GM12891 (cell line): ENCODE data around the gene DOCK8.

Source experiments
- POLR2A ChIP-seq: IDR thresholded peaks from 2 replicates; pipeline ENCODE4 v1.6.1; 2011; ENCODE audit warnings: low read depth, low read length, control low read depth
- POLR2AphosphoS5 ChIP-seq: IDR thresholded peaks from 2 replicates; pipeline ENCODE4 v1.6.1; 2011; ENCODE audit warnings: low read depth, low read length, control low read depth

DNA sequence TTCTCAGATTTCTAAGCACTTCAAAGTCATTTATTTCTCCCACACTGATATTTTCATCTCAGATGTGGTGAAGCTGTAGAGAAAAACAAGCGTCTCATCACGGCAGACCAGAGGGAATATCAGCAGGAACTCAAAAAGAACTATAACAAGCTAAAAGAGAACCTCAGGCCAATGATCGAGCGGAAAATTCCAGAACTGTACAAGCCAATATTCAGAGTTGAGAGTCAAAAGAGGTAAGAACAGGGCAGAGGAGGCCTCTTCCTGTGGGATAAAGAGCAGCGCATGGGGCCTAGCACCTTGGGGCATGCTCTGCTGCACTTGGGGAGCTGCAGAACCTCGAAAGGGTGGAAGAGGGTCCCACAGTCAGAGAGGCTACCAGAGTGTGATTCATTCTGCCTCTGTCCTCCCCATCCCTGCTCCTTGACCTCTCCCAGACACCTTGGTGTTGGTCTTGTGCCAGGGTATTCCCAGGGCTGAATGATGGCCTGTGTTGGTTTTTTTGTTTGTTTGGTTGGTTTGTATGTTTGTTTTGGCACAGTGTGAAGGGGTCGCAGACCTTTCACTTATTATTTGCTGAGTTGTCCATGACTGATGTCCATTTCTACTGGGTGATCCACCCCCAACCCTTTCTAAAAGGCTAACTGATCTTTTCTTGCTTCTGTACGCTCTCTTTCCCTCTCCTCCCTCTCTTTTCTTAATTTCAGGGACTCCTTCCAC, 248.9 kb downstream of the DOCK8 start:
- TF ChIP-seq POLR2AphosphoS5 = no peak
- no peak for TF ChIP-seq POLR2A
